ENCODE measurements around the gene AKAP8. TPM values are rescaled to one million over a fixed set of nuclear protein-coding genes. Genes with fewer than 3 reads are reported as not detected.

The AKAP8 gene
- total RNA-seq, 1 experiment from 2014 or later, result 59.5 TPM

DNA sequence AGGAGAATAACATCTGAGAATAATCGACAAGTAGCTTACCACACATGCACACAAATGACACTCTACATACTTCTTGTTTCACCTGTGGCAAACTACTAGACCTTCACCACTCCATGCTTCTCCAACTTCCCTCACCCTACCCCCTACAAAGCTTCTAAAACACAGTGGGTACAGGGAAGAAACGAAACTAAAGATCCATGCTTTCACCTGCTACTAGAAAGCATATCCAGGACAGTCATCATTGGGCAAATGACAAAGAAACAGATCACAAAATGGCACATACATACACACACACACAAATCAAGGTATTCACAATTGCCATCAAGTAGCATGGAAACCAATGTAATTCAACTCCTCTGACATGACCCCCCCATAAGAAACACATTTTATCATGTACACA lies 57.8 kb downstream of the AKAP8 start:
- H3T11ph ChIP-seq (ENCODE audit: low read length), result no peak overlapping the region
- Mint-ChIP-seq H3K27me3 (ENCODE audit: low read depth) (no peaks in the 10 kb centered on the region), H3K9me3 (no peaks in the 10 kb centered on the region), H3K4me3 (no peak overlapping the region), H3K36me3 (ENCODE audit: insufficient read depth in 1 of 3, low read depth in 3 of 3) (peaks cover 2 to 6% (median 4%) of the 10 kb centered on the region in 3 experiments; a peak in 4 of 7 replicates), H3K27ac (peak overlapping the region in 2 of 3 experiments; percentile 38 to 68; a peak in 4 of 7 replicates), H3K4me1 (peaks cover 67 to 70% of the 10 kb centered on the region in 2 experiments)
- H2AK5ac ChIP-seq (ENCODE audit: insufficient read length, low read length), result no peak overlapping the region
- H4K5ac ChIP-seq (ENCODE audit: insufficient read length, low read depth, low read length), result no peak overlapping the region
- H3K4me2 ChIP-seq (ENCODE audit: insufficient read depth, insufficient read length, low read length), result no peak overlapping the region
- no peaks in the 10 kb centered on the region for H3K79me1 ChIP-seq (ENCODE audit: insufficient read depth, low read depth, low read length, poor library complexity, severe bottlenecking)
- no peak overlapping the region for H3K27ac ChIP-seq (ENCODE audit: insufficient read length, low read depth, low read length)
- no peak overlapping the region for H4K8ac ChIP-seq (replicated peaks; ENCODE audit: insufficient read length, low read depth, low read length)
- no peaks in the 10 kb centered on the region for H3K27me3 ChIP-seq (ENCODE audit: insufficient read depth, low read length)
- no peak overlapping the region for H2BK120ac ChIP-seq (ENCODE audit: low read depth, low read length, poor library complexity, severe bottlenecking)
- no peak overlapping the region for H3K14ac ChIP-seq (ENCODE audit: insufficient read depth, low read length)
- peaks cover 5% of the 10 kb centered on the region for H4K20me1 ChIP-seq (ENCODE audit: control insufficient read depth, insufficient read depth, insufficient read length)
- peaks cover 4% of the 10 kb centered on the region; the same call in 1 of the 2 replicates for H3K4me1 ChIP-seq (ENCODE audit: insufficient read depth, low read length)
- H3K79me2 ChIP-seq (ENCODE audit: insufficient read depth, low read length), result peaks cover 86% of the 10 kb centered on the region
- no CpG with 5 or more reads among the region's 2 CpGs for WGBS (ENCODE audit: extremely low coverage, insufficient read length, low lambda C conversion rate)
- H3K18ac ChIP-seq (ENCODE audit: insufficient read length, low read depth, low read length), result no peak overlapping the region
- no peak overlapping the region for H3K4ac ChIP-seq (ENCODE audit: low read depth, low read length)
- H3K23ac ChIP-seq (ENCODE audit: insufficient read length, low read depth, low read length), result no peak overlapping the region
- H2AFZ ChIP-seq (ENCODE audit: low read length), result no peak overlapping the region
- no peak overlapping the region for H3K9ac ChIP-seq (ENCODE audit: extremely low read depth, insufficient read length, low read length)
- no peak overlapping the region for H2BK12ac ChIP-seq (ENCODE audit: insufficient read length, low read depth, low read length)
- DNase-seq, result no peak
- no peak overlapping the region for H2BK5ac ChIP-seq (ENCODE audit: insufficient read length, low read length)
- H3K9me3 ChIP-seq (ENCODE audit: control insufficient read depth, low read depth, low read length), result no peaks in the 10 kb centered on the region
- H2BK15ac ChIP-seq (ENCODE audit: low read depth, low read length), result no peak overlapping the region
- H2BK20ac ChIP-seq (ENCODE audit: low read depth, low read length, poor library complexity, severe bottlenecking), result no peak overlapping the region
- no peak overlapping the region for H3K56ac ChIP-seq (ENCODE audit: insufficient read length, low read depth, low read length)
- H3K23me2 ChIP-seq (ENCODE audit: insufficient read length, low read depth, low read length, poor library complexity, severe bottlenecking), result no peaks in the 10 kb centered on the region
- TF ChIP-seq, protein P1, sequence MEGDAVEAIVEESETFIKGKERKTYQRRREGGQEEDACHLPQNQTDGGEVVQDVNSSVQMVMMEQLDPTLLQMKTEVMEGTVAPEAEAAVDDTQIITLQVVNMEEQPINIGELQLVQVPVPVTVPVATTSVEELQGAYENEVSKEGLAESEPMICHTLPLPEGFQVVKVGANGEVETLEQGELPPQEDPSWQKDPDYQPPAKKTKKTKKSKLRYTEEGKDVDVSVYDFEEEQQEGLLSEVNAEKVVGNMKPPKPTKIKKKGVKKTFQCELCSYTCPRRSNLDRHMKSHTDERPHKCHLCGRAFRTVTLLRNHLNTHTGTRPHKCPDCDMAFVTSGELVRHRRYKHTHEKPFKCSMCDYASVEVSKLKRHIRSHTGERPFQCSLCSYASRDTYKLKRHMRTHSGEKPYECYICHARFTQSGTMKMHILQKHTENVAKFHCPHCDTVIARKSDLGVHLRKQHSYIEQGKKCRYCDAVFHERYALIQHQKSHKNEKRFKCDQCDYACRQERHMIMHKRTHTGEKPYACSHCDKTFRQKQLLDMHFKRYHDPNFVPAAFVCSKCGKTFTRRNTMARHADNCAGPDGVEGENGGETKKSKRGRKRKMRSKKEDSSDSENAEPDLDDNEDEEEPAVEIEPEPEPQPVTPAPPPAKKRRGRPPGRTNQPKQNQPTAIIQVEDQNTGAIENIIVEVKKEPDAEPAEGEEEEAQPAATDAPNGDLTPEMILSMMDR (conservative IDR thresholded peaks at IDR 0.05), result no peak
- H4K91ac ChIP-seq (ENCODE audit: insufficient read length, low read depth, low read length), result no peak overlapping the region
